Karpas-422 (cell line): ENCODE measurements around the gene IFNL2. TPM values are rescaled to one million over a fixed set of nuclear protein-coding genes. Genes with fewer than 3 reads are reported as not detected.
"Not testable (repeated sequence)": the region's sequence is repeated elsewhere in the genome, so short reads cannot be mapped to it uniquely, and the experiment has no call there.

ENCODE experiments used
- DNase-seq: peaks from one replicate; pipeline ENCODE4 v3.0.0-alpha.2; 2015
- H2AFZ ChIP-seq: fragments of 200-600 bp; sonication (generic); 2 replicates; pipeline ENCODE4 v1.6.1; 2014; ENCODE audit warnings: antibody characterized with exemption, low read length, mixed read lengths
- H3K27ac ChIP-seq: fragments of 200-600 bp; sonication (generic); 2 replicates; pipeline ENCODE4 v1.5.1; 2014; ENCODE audit warnings: mild to moderate bottlenecking, low read length, moderate library complexity
- H3K27me3 ChIP-seq: fragments of 200-600 bp; sonication (generic); 2 replicates; pipeline ENCODE4 v1.6.1; 2014; ENCODE audit warnings: low read length, mixed read lengths
- H3K36me3 ChIP-seq: fragments of 200-600 bp; sonication (generic); 2 replicates; pipeline ENCODE4 v1.6.1; 2014; ENCODE audit warnings: low read length, mixed read lengths; ENCODE audit not compliant: insufficient read depth
- H3K4me1 ChIP-seq: fragments of 200-600 bp; sonication (generic); 2 replicates; pipeline ENCODE4 v1.6.1; 2014; ENCODE audit warnings: mild to moderate bottlenecking, low read length, mixed read lengths
- H3K4me2 ChIP-seq: fragments of 200-600 bp; sonication (generic); 2 replicates; pipeline ENCODE4 v1.6.1; 2014; ENCODE audit warnings: low read length, low read depth, mild to moderate bottlenecking; ENCODE audit not compliant: poor library complexity, severe bottlenecking
- H3K4me3 ChIP-seq: fragments of 200-600 bp; sonication (generic); 2 replicates; pipeline ENCODE4 v1.5.1; 2014; ENCODE audit warnings: mild to moderate bottlenecking, antibody characterized with exemption, low read length, mixed read lengths
- H3K79me2 ChIP-seq: fragments of 200-600 bp; sonication (generic); 2 replicates; pipeline ENCODE4 v1.6.1; 2014; ENCODE audit warnings: mild to moderate bottlenecking, low read length, mixed read lengths
- H3K9ac ChIP-seq: fragments of 200-600 bp; sonication (generic); 2 replicates; pipeline ENCODE4 v1.6.0; 2014; ENCODE audit warnings: low read length
- H3K9me2 ChIP-seq: fragments of 200-600 bp; sonication (generic), shearing (Covaris generic); replicated peaks from 2 replicates; pipeline ENCODE4 v1.6.0; 2014; ENCODE audit warnings: mild to moderate bottlenecking, low read length, moderate library complexity; ENCODE audit not compliant: insufficient read depth
- H3K9me3 ChIP-seq: fragments of 300-700, 200-600 bp; sonication (generic); 2 replicates; pipeline ENCODE4 v1.6.1; 2014; ENCODE audit warnings: low read length, mixed read lengths
- H4K20me1 ChIP-seq: fragments of 200-600 bp; sonication (generic); 2 replicates; pipeline ENCODE4 v1.6.1; 2014; ENCODE audit warnings: mild to moderate bottlenecking, antibody characterized with exemption, low read length, low read depth; ENCODE audit not compliant: insufficient read depth
- total RNA-seq: library from RNA; depleted of rRNA; stranded (reverse); fragments of >200 nt; shearing (Covaris generic); gene quantifications from 2 replicates; pipeline ENCODE4 v1.2.3, GENCODE V29; 2014; ENCODE audit warnings: low replicate concordance; rRNA removed

The IFNL2 gene
- total RNA-seq, result not detected in 2 replicates

DNA sequence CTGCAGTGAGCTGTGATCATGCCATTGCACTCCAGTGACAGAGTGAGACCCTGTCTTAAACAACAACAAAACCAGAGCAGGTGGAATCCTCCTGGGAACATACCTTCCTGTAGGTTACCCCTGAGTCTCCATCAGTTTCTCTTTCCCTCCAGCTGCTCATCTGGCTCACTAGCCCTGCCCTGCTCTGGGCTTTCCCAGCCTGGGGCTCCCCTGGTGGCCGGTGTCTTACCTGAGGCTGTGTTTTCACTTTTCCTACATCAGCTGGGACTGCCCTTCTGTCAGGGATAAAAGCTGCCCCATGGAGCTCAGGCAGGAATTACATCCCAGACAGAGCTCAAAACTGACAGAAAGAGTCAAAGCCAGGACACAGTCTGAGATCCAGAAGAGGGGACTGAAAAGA, at the start of gene IFNL2:
Gene IFNL2 (plus strand): TSS at position 312 of the 400 bp plus-strand sequence. CDS start 173 bp downstream, outside the sequence.
- not testable (repeated sequence) for H3K4me3 ChIP-seq, H4K20me1 ChIP-seq, H3K4me1 ChIP-seq, H3K79me2 ChIP-seq, H3K4me2 ChIP-seq, H3K36me3 ChIP-seq, H3K27me3 ChIP-seq, DNase-seq, H3K27ac ChIP-seq, H3K9me2 ChIP-seq, H3K9me3 ChIP-seq, H2AFZ ChIP-seq, H3K9ac ChIP-seq

GRCh38 chr19:39219108-39219507, 49.1 kb upstream of the IFNL2 start:
- H2AFZ ChIP-seq, H3K27me3 ChIP-seq, H4K20me1 ChIP-seq, H3K9me3 ChIP-seq, H3K4me2 ChIP-seq, H3K36me3 ChIP-seq, H3K27ac ChIP-seq, H3K9me2 ChIP-seq, H3K4me3 ChIP-seq, DNase-seq, H3K4me1 ChIP-seq, H3K9ac ChIP-seq, H3K79me2 ChIP-seq: not testable (repeated sequence)

- no peaks in the 10 kb centered on the region for H4K20me1 ChIP-seq
- H3K27me3 ChIP-seq, result no peaks in the 10 kb centered on the region
- no peak overlapping the region for H3K9ac ChIP-seq
- no peak overlapping the region for H3K4me3 ChIP-seq
- no peaks in the 10 kb centered on the region for H3K9me3 ChIP-seq
- H3K36me3 ChIP-seq, result no peaks in the 10 kb centered on the region
- H3K27ac ChIP-seq, result no peak overlapping the region
- no peaks in the 10 kb centered on the region for H3K4me1 ChIP-seq
- no peak overlapping the region for H3K4me2 ChIP-seq
- H2AFZ ChIP-seq, result no peak overlapping the region
- DNase-seq, result peak; percentile 44
- no peaks in the 10 kb centered on the region for H3K9me2 ChIP-seq
- H3K79me2 ChIP-seq, result no peaks in the 10 kb centered on the region
These were observed 44.4 kb upstream of the IFNL2 start for GRCh38 chr19:39223703-39224279.

DNA sequence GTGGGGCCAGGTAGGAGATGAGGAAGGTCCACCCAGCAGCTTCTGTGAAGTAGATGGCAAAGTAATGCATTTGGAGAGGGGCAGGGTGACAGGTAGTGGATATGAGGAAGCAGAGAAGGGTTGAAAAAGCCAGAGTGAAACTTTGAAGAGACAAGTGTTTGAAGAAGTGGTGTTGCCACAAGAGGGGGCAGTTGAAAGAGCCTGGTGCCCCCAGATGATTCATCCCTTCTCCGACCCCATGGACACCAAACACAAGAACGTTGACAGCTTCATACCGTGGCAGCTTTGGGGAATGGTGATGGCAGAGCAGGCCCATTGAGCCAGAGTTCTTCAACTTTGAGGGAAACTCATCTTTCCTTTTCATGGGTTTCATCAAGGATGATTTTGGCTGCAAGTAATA, 43.3 kb upstream of the IFNL2 start:
- no peaks in the 10 kb centered on the region for H4K20me1 ChIP-seq
- no peaks in the 10 kb centered on the region for H3K4me1 ChIP-seq
- DNase-seq, result no peak
- no peaks in the 10 kb centered on the region for H3K9me2 ChIP-seq
- no peaks in the 10 kb centered on the region for H3K27me3 ChIP-seq
- H3K4me2 ChIP-seq, result no peak overlapping the region
- H3K9ac ChIP-seq, result no peak overlapping the region
- H3K27ac ChIP-seq, result no peak overlapping the region
- H3K4me3 ChIP-seq, result no peak overlapping the region
- H3K36me3 ChIP-seq, result no peaks in the 10 kb centered on the region
- no peaks in the 10 kb centered on the region for H3K79me2 ChIP-seq
- H2AFZ ChIP-seq, result no peak overlapping the region
- H3K9me3 ChIP-seq, result no peaks in the 10 kb centered on the region

GRCh38 chr19:39230096-39230764, 38.0 kb upstream of the IFNL2 start:
- Histone ChIP-seq H3K27me3 (no peaks in the 10 kb centered on the region), H3K9me2 (no peaks in the 10 kb centered on the region), H3K4me2 (no peak overlapping the region), H4K20me1 (no peaks in the 10 kb centered on the region), H3K27ac (no peak overlapping the region), H3K4me1 (no peaks in the 10 kb centered on the region), H2AFZ (no peak overlapping the region), H3K9ac (no peak overlapping the region), H3K4me3 (no peak overlapping the region), H3K79me2 (no peaks in the 10 kb centered on the region), H3K36me3 (no peaks in the 10 kb centered on the region), H3K9me3 (no peaks in the 10 kb centered on the region)
- no peak for DNase-seq

GRCh38 chr19:39232708-39233107, 35.5 kb upstream of the IFNL2 start:
- H3K36me3 ChIP-seq, result no peaks in the 10 kb centered on the region
- H3K79me2 ChIP-seq, result no peaks in the 10 kb centered on the region
- H3K4me3 ChIP-seq, result no peak overlapping the region
- H3K9ac ChIP-seq, result no peak overlapping the region
- peaks cover 2% of the 10 kb centered on the region for H3K4me1 ChIP-seq
- no peak overlapping the region for H3K4me2 ChIP-seq
- H3K9me3 ChIP-seq, result no peaks in the 10 kb centered on the region
- no peak for DNase-seq
- H3K27ac ChIP-seq, result no peak overlapping the region
- H3K27me3 ChIP-seq, result no peaks in the 10 kb centered on the region
- H4K20me1 ChIP-seq, result no peaks in the 10 kb centered on the region
- no peaks in the 10 kb centered on the region for H3K9me2 ChIP-seq
- no peak overlapping the region for H2AFZ ChIP-seq

GRCh38 chr19:39236527-39236926, 31.7 kb upstream of the IFNL2 start:
- Histone ChIP-seq H3K9me2 (no peaks in the 10 kb centered on the region), H3K9ac (no peak overlapping the region), H4K20me1 (no peaks in the 10 kb centered on the region), H3K9me3 (no peaks in the 10 kb centered on the region), H3K4me3 (no peak overlapping the region), H3K4me2 (no peak overlapping the region), H3K27ac (no peak overlapping the region), H3K27me3 (no peaks in the 10 kb centered on the region), H3K4me1 (peaks cover 6% of the 10 kb centered on the region), H3K36me3 (no peaks in the 10 kb centered on the region), H3K79me2 (no peaks in the 10 kb centered on the region), H2AFZ (no peak overlapping the region)
- DNase-seq, result no peak

- Histone ChIP-seq H3K27ac (no peak overlapping the region), H3K27me3 (no peaks in the 10 kb centered on the region), H3K9ac (no peak overlapping the region), H3K4me3 (no peak overlapping the region), H2AFZ (peak overlapping the region; percentile 60; the same call in 1 of the 2 replicates), H3K9me3 (no peaks in the 10 kb centered on the region), H3K36me3 (no peaks in the 10 kb centered on the region), H3K4me2 (no peak overlapping the region), H4K20me1 (no peaks in the 10 kb centered on the region), H3K79me2 (no peaks in the 10 kb centered on the region), H3K9me2 (no peaks in the 10 kb centered on the region), H3K4me1 (peaks cover 6% of the 10 kb centered on the region)
- DNase-seq, result peak; percentile 67
These were observed 30.7 kb upstream of the IFNL2 start for GRCh38 chr19:39237200-39238184.
